Right renal pelvis (tissue), 4 donors: Measurements from ENCODE around the gene CREB3. TPM values are rescaled to one million over a fixed set of nuclear protein-coding genes. Genes with fewer than 3 reads are reported as not detected.

Source experiments
- DNase-seq, 4 donors: peaks; one replicate each; pipeline ENCODE4 v3.0.0-alpha.2; 2013; ENCODE audit warnings: low read depth in 4 of 4, low spot score in 3 of 4, missing footprints in 1 of 4
- polyA plus RNA-seq, 4 donors: library from polyadenylated mRNA; unstranded; fragments of 120-200 nt; gene quantifications; one replicate each; pipeline ENCODE4 v1.2.1, GENCODE V29; 2013; ENCODE audit not compliant: insufficient read length in 4 of 4

Gene CREB3
- polyA plus RNA-seq, 4 donors: 38.2 to 47.9 (median 40.8) TPM

GRCh38 chr9:35771534-35771933, 39.1 kb downstream of the CREB3 start:
- DNase-seq: no peak

GRCh38 chr9:35771943-35772342, 39.5 kb downstream of the CREB3 start:
- no peak for DNase-seq

GRCh38 chr9:35774907-35775635, 42.6 kb downstream of the CREB3 start:
- DNase-seq: no peak

- DNase-seq: no peak
Observed at GRCh38 chr9:35776018-35776417, 43.6 kb downstream of the CREB3 start.

- DNase-seq: no peak
Observed at GRCh38 chr9:35778496-35778895, 46.0 kb downstream of the CREB3 start.

- no peak for DNase-seq
Observed at GRCh38 chr9:35781066-35781465, 48.6 kb downstream of the CREB3 start.

GRCh38 chr9:35783418-35783817, 51.0 kb downstream of the CREB3 start:
- no peak for DNase-seq

Other genes starting within 250 kb of the CREB3 start
- gene RUSC2, start 242.6 kb upstream of the CREB3 start, polyA plus RNA-seq: 10 to 100 TPM; 17.7 to 20.7 (median 19.2) TPM
- gene TESK1, start 127.4 kb upstream of the CREB3 start, polyA plus RNA-seq: 10 to 100 TPM; 34.4 to 44.0 (median 38.9) TPM
- 1 to 10 TPM; 2.5 to 3.3 (median 2.7) TPM for gene CD72, start 114.3 kb upstream of the CREB3 start, polyA plus RNA-seq
- gene SIT1, start 81.7 kb upstream of the CREB3 start, polyA plus RNA-seq: under 1 TPM; 0.28 to 0.43 (median 0.35) TPM
- gene RMRP, start 74.6 kb upstream of the CREB3 start, polyA plus RNA-seq: not detected
- gene CCDC107, start 74.4 kb upstream of the CREB3 start, polyA plus RNA-seq: 10 to 100 TPM; 13.9 to 21.9 (median 17.4) TPM
- gene ARHGEF39, start 67.5 kb upstream of the CREB3 start, polyA plus RNA-seq: 1 to 10 TPM; 8.8 to 9.9 (median 9.2) TPM
- under 1 TPM in 3 of 4 donors, not detected in 1; 0.20 to 0.61 (median 0.60) TPM for gene CA9, start 58.7 kb upstream of the CREB3 start, polyA plus RNA-seq
- gene TPM2, start 42.7 kb upstream of the CREB3 start, polyA plus RNA-seq: 100 to 1,000 TPM; 128 to 170 (median 161) TPM
- gene TLN1, start 471 bp upstream of the CREB3 start, polyA plus RNA-seq: 100 to 1,000 TPM; 125 to 176 (median 153) TPM
- gene GBA2, start 16.6 kb downstream of the CREB3 start, polyA plus RNA-seq: 100 to 1,000 TPM in 2 of 4 donors, 10 to 100 TPM in 2; 97.9 to 118 (median 103) TPM
- 10 to 100 TPM; 28.2 to 30.4 (median 28.7) TPM for gene RGP1, start 16.6 kb downstream of the CREB3 start, polyA plus RNA-seq
- 1 to 10 TPM in 1 of 4 donors, not detected in 3; 2.2 TPM for gene MSMP, start 21.6 kb downstream of the CREB3 start, polyA plus RNA-seq
- gene NPR2, start 58.9 kb downstream of the CREB3 start, polyA plus RNA-seq: 10 to 100 TPM; 24.4 to 28.1 (median 26.0) TPM
- 1 to 10 TPM; 4.7 to 6.7 (median 5.4) TPM for gene SPAG8, start 79.6 kb downstream of the CREB3 start, polyA plus RNA-seq
- gene HINT2, start 82.4 kb downstream of the CREB3 start, polyA plus RNA-seq: 10 to 100 TPM; 53.7 to 66.4 (median 60.5) TPM
- gene FAM221B, start 96.1 kb downstream of the CREB3 start, polyA plus RNA-seq: under 1 TPM in 3 of 4 donors, not detected in 1; 0.10 to 0.16 (median 0.13) TPM
- 10 to 100 TPM; 26.0 to 31.8 (median 30.0) TPM for gene TMEM8B, start 96.6 kb downstream of the CREB3 start, polyA plus RNA-seq
- under 1 TPM in 1 of 4 donors, not detected in 3; 0.04 TPM for gene OR13J1, start 137.7 kb downstream of the CREB3 start, polyA plus RNA-seq
- under 1 TPM in 3 of 4 donors, not detected in 1; 0.35 to 0.60 (median 0.43) TPM for gene HRCT1, start 173.5 kb downstream of the CREB3 start, polyA plus RNA-seq
- gene SPAAR, start 176.8 kb downstream of the CREB3 start, polyA plus RNA-seq: 1 to 10 TPM; 1.3 to 1.6 (median 1.6) TPM
- not detected for gene OR2S2, start 225.5 kb downstream of the CREB3 start, polyA plus RNA-seq